Keratinocyte (primary cell): ENCODE measurements around the gene ADAMTS2. TPM values are rescaled to one million over a fixed set of nuclear protein-coding genes. Genes with fewer than 3 reads are reported as not detected.

Experiments
- DNase-seq: peaks from one replicate; pipeline ENCODE4 v3.0.0-alpha.2; 2011; ENCODE audit warnings: low read depth, missing footprints, low spot score
- FAIRE-seq: peaks from 2 replicates; lab custom pipeline; 2011; peaks lifted over from hg19 to GRCh38; lab: Jason Lieb, UNC
- H2AFZ ChIP-seq: 2 replicates; pipeline ENCODE4 v1.6.0; 2012; ENCODE audit warnings: low read length, control low read depth, inconsistent platforms; ENCODE audit not compliant: control insufficient read depth
- H3K27ac ChIP-seq: 2 replicates; pipeline ENCODE4 v1.5.1; 2011; ENCODE audit warnings: low read length; ENCODE audit not compliant: control insufficient read depth, insufficient read depth
- H3K27me3 ChIP-seq: 3 replicates; pipeline ENCODE4 v1.6.0; 2011; ENCODE audit warnings: low read length; ENCODE audit not compliant: control insufficient read depth, insufficient read depth; ENCODE audit errors: extremely low read depth
- H3K36me3 ChIP-seq, 2 experiments: 2 replicates in 1 of 2; 3 replicates in 1 of 2; pipeline ENCODE4 v1.5.1; 2011; ENCODE audit warnings: low read length in 2 of 2, mild to moderate bottlenecking in 1 of 2; ENCODE audit not compliant: control insufficient read depth in 2 of 2, insufficient read depth in 2 of 2; ENCODE audit errors: extremely low read depth in 1 of 2
- H3K4me1 ChIP-seq: 3 replicates; pipeline ENCODE4 v1.5.1; 2011; ENCODE audit warnings: low read length; ENCODE audit not compliant: control insufficient read depth, insufficient read depth; ENCODE audit errors: extremely low read depth
- H3K4me2 ChIP-seq: 3 replicates; pipeline ENCODE4 v1.6.0; 2011; ENCODE audit warnings: low read depth, low read length; ENCODE audit not compliant: control insufficient read depth, insufficient read depth; ENCODE audit errors: extremely low read depth
- H3K4me3 ChIP-seq, 3 experiments: fragments of 200-600 bp in 1 of 3; sonication (generic) in 1 of 3; 2 replicates in 2 of 3; 3 replicates in 1 of 3; pipeline ENCODE4 v1.5.1; 2011 to 2016; ENCODE audit warnings: low read length in 3 of 3, mild to moderate bottlenecking in 3 of 3, control low read depth in 2 of 3, inconsistent platforms in 1 of 3, low read depth in 1 of 3, mixed read lengths in 1 of 3, mixed run types in 1 of 3, moderate library complexity in 1 of 3; ENCODE audit not compliant: control insufficient read depth in 2 of 3, insufficient read depth in 2 of 3; ENCODE audit errors: extremely low read depth in 1 of 3
- H3K79me2 ChIP-seq: 2 replicates; pipeline ENCODE4 v1.6.0; 2012; ENCODE audit warnings: low read length; ENCODE audit not compliant: control insufficient read depth, insufficient read depth
- H3K9ac ChIP-seq: 3 replicates; pipeline ENCODE4 v1.6.0; 2011; ENCODE audit warnings: low read length; ENCODE audit not compliant: control insufficient read depth, insufficient read depth; ENCODE audit errors: extremely low read depth
- H3K9me1 ChIP-seq: 3 replicates; pipeline ENCODE4 v1.6.0; 2011; ENCODE audit warnings: low read length; ENCODE audit not compliant: control insufficient read depth, insufficient read depth; ENCODE audit errors: extremely low read depth
- H3K9me3 ChIP-seq: 2 replicates; pipeline ENCODE4 v1.5.1; 2012; ENCODE audit warnings: low read depth, low read length; ENCODE audit not compliant: control insufficient read depth
- H4K20me1 ChIP-seq: 3 replicates; pipeline ENCODE4 v1.6.0; 2011; ENCODE audit warnings: low read length; ENCODE audit not compliant: control insufficient read depth, insufficient read depth; ENCODE audit errors: extremely low read depth
- EZH2 ChIP-seq: IDR thresholded peaks from one replicate; pipeline ENCODE4 v1.6.1; 2012; ENCODE audit warnings: inconsistent platforms, mild to moderate bottlenecking, low read length, moderate library complexity
- dilution Hi-C: fragments of 300-500 bp; cut with MboI; formaldehyde crosslinking; loops from one replicate; pipeline ENCODE4 v1.7.0; 2020; ENCODE audit warnings: low sequenced_read_pairs; ENCODE audit not compliant: extremely low pct_ligation_motif_present
- polyA plus RNA-seq, 5 experiments: library from polyadenylated mRNA; depleted of rRNA in 3 of 5; stranded (reverse) in 3 of 5; stranded (forward) in 1 of 5; unstranded in 1 of 5; fragments of >200 nt; gene quantifications; 1 replicate in 1 of 5; 2 replicates in 3 of 5; 3 replicates in 1 of 5; pipeline versions ENCODE4 v1.2.1 to v1.2.3, GENCODE V29; 2011 to 2012; ENCODE audit warnings: missing spikeins in 2 of 5, low read depth in 1 of 5, low replicate concordance in 1 of 5
- TF ChIP-seq, protein P1 (sequence below), 3 experiments: IDR thresholded peaks in 1 of 3; conservative IDR thresholded peaks in 1 of 3; optimal IDR thresholded peaks in 1 of 3; 2 replicates in 2 of 3; 3 replicates in 1 of 3; pipeline versions ENCODE3 to v1.5.1; 2011; ENCODE audit warnings: low read length in 3 of 3, mild to moderate bottlenecking in 3 of 3, moderate library complexity in 2 of 3, control low read depth in 1 of 3, inconsistent platforms in 1 of 3; ENCODE audit not compliant: insufficient read depth in 2 of 3; ENCODE audit errors: extremely low read depth in 1 of 3

Gene ADAMTS2
- polyA plus RNA-seq, 1 donor (not counting 4 experiments of a cell fraction or from before 2014, with no cell fraction given): not detected

DNA sequence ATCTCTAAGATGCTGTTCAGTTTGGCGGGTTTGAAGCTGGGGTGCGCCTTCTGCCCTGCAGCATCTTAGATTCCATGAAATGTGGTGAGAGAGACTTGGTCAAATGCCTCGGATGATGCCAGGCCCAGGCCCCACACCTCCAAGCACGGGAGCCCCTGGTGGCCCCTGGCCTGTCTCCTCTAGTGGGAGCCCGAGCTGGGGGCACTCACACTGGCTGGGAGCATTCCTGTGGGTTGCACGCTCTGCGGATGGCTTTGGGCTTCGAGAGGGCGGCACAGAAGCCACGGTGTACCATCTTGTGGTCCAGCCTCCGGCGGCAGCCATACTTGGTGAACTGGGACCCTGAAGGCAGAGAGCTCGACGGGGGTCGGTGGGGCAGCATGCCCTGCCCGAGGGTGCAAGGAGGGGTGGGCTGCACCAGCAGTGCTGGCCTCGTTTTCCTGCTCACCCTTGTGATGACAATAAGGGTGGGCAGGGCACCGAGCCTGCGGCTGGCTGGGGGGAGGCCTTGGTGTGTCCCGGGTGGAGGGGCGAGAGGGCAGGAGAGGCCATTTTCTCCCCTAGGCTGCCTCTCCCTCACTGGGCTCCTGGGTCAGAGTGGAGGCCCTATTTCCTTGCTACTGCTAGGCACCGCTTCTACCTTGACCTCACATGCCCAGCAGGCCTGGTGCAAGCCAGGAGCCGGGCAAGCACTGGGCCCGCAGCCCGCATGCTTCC is 219.3 kb downstream of the ADAMTS2 start:
- TF ChIP-seq EZH2: no peak
- TF ChIP-seq, protein P1, sequence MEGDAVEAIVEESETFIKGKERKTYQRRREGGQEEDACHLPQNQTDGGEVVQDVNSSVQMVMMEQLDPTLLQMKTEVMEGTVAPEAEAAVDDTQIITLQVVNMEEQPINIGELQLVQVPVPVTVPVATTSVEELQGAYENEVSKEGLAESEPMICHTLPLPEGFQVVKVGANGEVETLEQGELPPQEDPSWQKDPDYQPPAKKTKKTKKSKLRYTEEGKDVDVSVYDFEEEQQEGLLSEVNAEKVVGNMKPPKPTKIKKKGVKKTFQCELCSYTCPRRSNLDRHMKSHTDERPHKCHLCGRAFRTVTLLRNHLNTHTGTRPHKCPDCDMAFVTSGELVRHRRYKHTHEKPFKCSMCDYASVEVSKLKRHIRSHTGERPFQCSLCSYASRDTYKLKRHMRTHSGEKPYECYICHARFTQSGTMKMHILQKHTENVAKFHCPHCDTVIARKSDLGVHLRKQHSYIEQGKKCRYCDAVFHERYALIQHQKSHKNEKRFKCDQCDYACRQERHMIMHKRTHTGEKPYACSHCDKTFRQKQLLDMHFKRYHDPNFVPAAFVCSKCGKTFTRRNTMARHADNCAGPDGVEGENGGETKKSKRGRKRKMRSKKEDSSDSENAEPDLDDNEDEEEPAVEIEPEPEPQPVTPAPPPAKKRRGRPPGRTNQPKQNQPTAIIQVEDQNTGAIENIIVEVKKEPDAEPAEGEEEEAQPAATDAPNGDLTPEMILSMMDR (optimal IDR thresholded peaks at IDR 0.05 in 1 of 3, IDR thresholded peaks at IDR 0.05 in 1 of 3, conservative IDR thresholded peaks at IDR 0.05 in 1 of 3; ENCODE audit: extremely low read depth in 1 of 3, insufficient read depth in 2 of 3, low read length in 3 of 3): no peak
- Histone ChIP-seq H2AFZ (no peak overlapping the region), H3K79me2 (no peaks in the 10 kb centered on the region), H4K20me1 (no peaks in the 10 kb centered on the region), H3K9me1 (no peaks in the 10 kb centered on the region), H3K36me3 (no peaks in the 10 kb centered on the region), H3K27me3 (no peaks in the 10 kb centered on the region), H3K4me3 (no peak overlapping the region), H3K9me3 (peaks cover 16% of the 10 kb centered on the region), H3K27ac (no peak overlapping the region), H3K9ac (no peak overlapping the region), H3K4me1 (no peaks in the 10 kb centered on the region), H3K4me2 (no peak overlapping the region)
- FAIRE-seq (no peak), DNase-seq (no peak)
- dilution Hi-C loops: no loop called here

DNA sequence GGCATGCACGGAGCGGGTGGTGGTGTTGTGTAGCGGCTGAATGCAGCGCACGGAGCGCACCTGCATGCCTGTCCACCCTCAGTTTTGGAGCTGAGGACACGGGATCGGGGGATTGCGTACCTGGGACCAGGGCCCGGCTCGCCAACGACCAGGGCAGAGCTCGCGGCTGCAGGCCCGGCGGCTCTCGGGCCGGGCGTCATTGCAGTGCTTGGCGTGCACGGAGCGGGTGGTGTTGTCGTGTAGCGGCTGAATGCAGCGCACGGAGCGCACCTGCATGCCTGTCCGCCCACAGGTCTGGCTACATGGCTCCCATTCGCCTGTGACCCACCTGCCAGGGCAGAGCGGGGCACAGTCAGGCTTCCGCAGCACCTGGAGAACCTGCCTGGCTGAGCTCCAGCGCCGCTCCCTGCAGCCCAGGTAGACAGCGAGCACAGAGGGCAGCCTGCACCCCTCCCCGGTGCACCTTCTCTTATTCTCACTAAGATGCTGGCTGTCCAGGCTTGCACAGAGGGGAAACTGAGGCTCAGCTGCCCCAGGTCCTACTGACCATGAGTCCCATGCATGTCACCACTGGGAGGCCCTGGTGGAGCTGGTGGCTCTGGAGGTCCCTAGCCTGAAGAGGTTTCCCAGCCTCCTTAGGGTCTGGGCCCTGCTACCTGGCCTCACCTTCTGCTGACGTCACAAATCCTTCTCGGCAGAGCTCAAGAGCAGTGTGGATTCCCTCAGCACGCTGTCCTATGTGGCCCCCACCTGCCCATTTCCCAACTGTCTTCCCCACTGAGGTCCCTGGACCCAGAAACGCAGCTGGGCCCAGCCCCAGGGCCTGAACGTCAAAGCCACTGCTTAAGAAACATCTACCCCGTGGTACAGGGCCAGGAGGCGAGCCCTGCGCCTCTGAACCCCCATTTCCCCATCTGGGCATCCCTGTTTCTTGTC is 220.1 kb downstream of the ADAMTS2 start:
- FAIRE-seq (no peak), DNase-seq (no peak)
- peaks cover 16% of the 10 kb centered on the region for H3K9me3 ChIP-seq
- H3K9me1 ChIP-seq: no peaks in the 10 kb centered on the region
- H3K36me3 ChIP-seq: no peaks in the 10 kb centered on the region
- dilution Hi-C loops: no loop called here
- H3K27me3 ChIP-seq: no peaks in the 10 kb centered on the region
- no peak overlapping the region for H3K9ac ChIP-seq
- H3K4me1 ChIP-seq: no peaks in the 10 kb centered on the region
- H3K4me3 ChIP-seq: no peak overlapping the region
- H3K27ac ChIP-seq: no peak overlapping the region
- no peak overlapping the region for H2AFZ ChIP-seq
- no peaks in the 10 kb centered on the region for H4K20me1 ChIP-seq
- TF ChIP-seq, protein P1 (optimal IDR thresholded peaks at IDR 0.05 in 1 of 3, IDR thresholded peaks at IDR 0.05 in 1 of 3, conservative IDR thresholded peaks at IDR 0.05 in 1 of 3; ENCODE audit: extremely low read depth in 1 of 3, insufficient read depth in 2 of 3, low read length in 3 of 3): no peak
- no peak for TF ChIP-seq EZH2
- H3K4me2 ChIP-seq: no peak overlapping the region
- H3K79me2 ChIP-seq: no peaks in the 10 kb centered on the region
